Fibroblast of pulmonary artery (primary cell): Measurements from ENCODE around the gene NFIL3.
"Not testable (repeated sequence)": the region's sequence is repeated elsewhere in the genome, so short reads cannot be mapped to it uniquely, and the experiment has no call there.

Experiments used
- DNase-seq: peaks from one replicate; pipeline ENCODE4 v3.0.0-alpha.2; 2010; ENCODE audit warnings: low read depth
- H3K4me3 ChIP-seq: replicated peaks from 2 replicates; pipeline ENCODE4 v1.5.1; 2011; ENCODE audit warnings: low read depth, mild to moderate bottlenecking, control low read depth, low read length, moderate library complexity
- CTCF ChIP-seq: IDR thresholded peaks from 2 replicates; pipeline ENCODE4 v1.5.1; 2011; ENCODE audit warnings: mild to moderate bottlenecking, control low read depth, low read length, inconsistent platforms; ENCODE audit errors: missing control alignments

Gene NFIL3

GRCh38 chr9:91423785-91424402, at the start of gene NFIL3:
TSS of gene NFIL3 (minus strand) at chr9:91423832. CDS start at chr9:91410734, 13,098 bp downstream.
- DNase-seq: peak; percentile 78
- H3K4me3 ChIP-seq: peak within 1 kb of the TSS; percentile 81
- TF ChIP-seq CTCF: no peak

- DNase-seq, H3K4me3 ChIP-seq: not testable (repeated sequence)
Measured at GRCh38 chr9:91471524-91471923, 47.9 kb upstream of the NFIL3 start.

- no peak for TF ChIP-seq CTCF
- DNase-seq: peak; percentile 22
- no peak overlapping the region for H3K4me3 ChIP-seq
Measured at GRCh38 chr9:91465420-91465819, 41.8 kb upstream of the NFIL3 start.

- H3K4me3 ChIP-seq: no peak overlapping the region
- TF ChIP-seq CTCF: no peak
- no peak for DNase-seq
Measured at GRCh38 chr9:91458906-91459305, 35.3 kb upstream of the NFIL3 start.

GRCh38 chr9:91452844-91453243, 29.2 kb upstream of the NFIL3 start:
- no peak for TF ChIP-seq CTCF
- H3K4me3 ChIP-seq: no peak overlapping the region
- no peak for DNase-seq

- TF ChIP-seq CTCF: no peak
- no peak for DNase-seq
- no peak overlapping the region for H3K4me3 ChIP-seq
Measured at GRCh38 chr9:91451431-91452270, 28.0 kb upstream of the NFIL3 start.

GRCh38 chr9:91445135-91445534, 21.5 kb upstream of the NFIL3 start:
- TF ChIP-seq CTCF: no peak
- H3K4me3 ChIP-seq: no peak overlapping the region
- DNase-seq: no peak
